SU-DHL-6 (cell line): ENCODE measurements around the gene IL17RD.

Experiments used
- H2AFZ ChIP-seq: fragments of 200-600 bp; sonication (generic); 2 replicates; pipeline ENCODE4 v1.6.1; 2014; ENCODE audit warnings: low read depth, mild to moderate bottlenecking, moderate library complexity, mixed read lengths, antibody characterized with exemption, low read length; ENCODE audit not compliant: severe bottlenecking
- H3F3A ChIP-seq: fragments of 200-600 bp; shearing (Covaris generic); 2 replicates; pipeline ENCODE4 v1.6.0; 2016; ENCODE audit warnings: antibody characterized with exemption, mild to moderate bottlenecking; ENCODE audit not compliant: insufficient read depth
- H3K27ac ChIP-seq: fragments of 200-600 bp; sonication (generic); 2 replicates; pipeline ENCODE4 v1.5.1; 2016; ENCODE audit warnings: low read depth, mild to moderate bottlenecking, low read length, moderate library complexity, mixed read lengths
- H3K27me3 ChIP-seq: fragments of 200-600 bp; sonication (generic), shearing (Covaris generic); 2 replicates; pipeline ENCODE4 v1.6.0; 2014; ENCODE audit warnings: mild to moderate bottlenecking, low read length
- H3K36me3 ChIP-seq: fragments of 200-600 bp; sonication (generic); 2 replicates; pipeline ENCODE4 v1.6.1; 2014; ENCODE audit warnings: mild to moderate bottlenecking, low read length, mixed read lengths
- H3K4me2 ChIP-seq: fragments of 300-600, 200-600 bp; shearing (Covaris generic), sonication (generic); 2 replicates; pipeline ENCODE4 v1.6.0; 2014; ENCODE audit warnings: low read length, low read depth, mild to moderate bottlenecking; ENCODE audit not compliant: poor library complexity, severe bottlenecking
- H3K4me3 ChIP-seq: fragments of 200-600 bp; sonication (generic); 2 replicates; pipeline ENCODE4 v1.5.1; 2014; ENCODE audit warnings: antibody characterized with exemption, low read length, mild to moderate bottlenecking, mixed read lengths; ENCODE audit not compliant: insufficient read depth, poor library complexity, severe bottlenecking
- H3K79me2 ChIP-seq: fragments of 200-600 bp; sonication (generic); 2 replicates; pipeline ENCODE4 v1.6.1; 2014; ENCODE audit warnings: mild to moderate bottlenecking, low read length, moderate library complexity; ENCODE audit not compliant: insufficient read depth
- H3K9ac ChIP-seq: fragments of 200-600 bp; sonication (generic); 2 replicates; pipeline ENCODE4 v1.7.0; 2014; ENCODE audit warnings: mild to moderate bottlenecking, low read length
- H3K9me2 ChIP-seq: fragments of 200-600 bp; sonication (generic); replicated peaks from 2 replicates; pipeline ENCODE4 v1.6.1; 2014; ENCODE audit warnings: low read length; ENCODE audit not compliant: insufficient read depth
- H3K9me3 ChIP-seq: fragments of 200-600 bp; sonication (generic); 2 replicates; pipeline ENCODE4 v1.6.1; 2014; ENCODE audit warnings: low read length, mixed read lengths; ENCODE audit not compliant: insufficient read depth
- H4K20me1 ChIP-seq: fragments of 200-600 bp; sonication (generic); 2 replicates; pipeline ENCODE4 v1.6.1; 2014; ENCODE audit warnings: low read depth, mild to moderate bottlenecking, antibody characterized with exemption, low read length, moderate library complexity, mixed read lengths
- CTCF ChIP-seq: fragments of 200-600 bp; sonication (generic); IDR thresholded peaks from one replicate; pipeline ENCODE4 v1.5.1; 2017; ENCODE audit warnings: antibody characterized with exemption, mild to moderate bottlenecking, low read length, moderate library complexity; ENCODE audit not compliant: insufficient read depth, poor library complexity, severe bottlenecking
- EZH2phosphoT487 ChIP-seq: fragments of 200-600 bp; sonication (generic), shearing (Covaris generic); conservative IDR thresholded peaks from 2 replicates; pipeline ENCODE4 v1.6.1; 2018; ENCODE audit warnings: mild to moderate bottlenecking, antibody characterized with exemption, low read length, moderate library complexity, mixed read lengths

The IL17RD gene

GRCh38 chr3:57160765-57161538, 4.2 kb downstream of the IL17RD start:
- no peak overlapping the region for H3K9ac ChIP-seq
- H2AFZ ChIP-seq = no peak overlapping the region
- H4K20me1 ChIP-seq = no peaks in the 10 kb centered on the region
- H3K4me3 ChIP-seq = no peak overlapping the region
- H3K4me2 ChIP-seq = no peak overlapping the region
- no peaks in the 10 kb centered on the region for H3K79me2 ChIP-seq
- H3K27ac ChIP-seq = no peak overlapping the region
- no peaks in the 10 kb centered on the region for H3K9me3 ChIP-seq
- no peaks in the 10 kb centered on the region for H3F3A ChIP-seq
- H3K9me2 ChIP-seq = no peaks in the 10 kb centered on the region
- no peaks in the 10 kb centered on the region for H3K27me3 ChIP-seq
- no peaks in the 10 kb centered on the region for H3K36me3 ChIP-seq
- TF ChIP-seq CTCF (no peak), EZH2phosphoT487 (no peak)

GRCh38 chr3:57160076-57160764, 4.9 kb downstream of the IL17RD start:
- Histone ChIP-seq H3K9me3 (no peaks in the 10 kb centered on the region), H3K4me3 (no peak overlapping the region), H3K27me3 (no peaks in the 10 kb centered on the region), H3F3A (no peaks in the 10 kb centered on the region), H3K4me2 (no peak overlapping the region), H3K36me3 (no peaks in the 10 kb centered on the region), H3K9ac (no peak overlapping the region), H3K27ac (no peak overlapping the region), H3K79me2 (no peaks in the 10 kb centered on the region), H2AFZ (no peak overlapping the region), H4K20me1 (no peaks in the 10 kb centered on the region), H3K9me2 (no peaks in the 10 kb centered on the region)
- TF ChIP-seq CTCF = no peak
- TF ChIP-seq EZH2phosphoT487 = no peak

- no peak overlapping the region for H2AFZ ChIP-seq
- H3K4me3 ChIP-seq = no peak overlapping the region
- H3K79me2 ChIP-seq = no peaks in the 10 kb centered on the region
- H3K9me2 ChIP-seq = no peaks in the 10 kb centered on the region
- no peaks in the 10 kb centered on the region for H3K27me3 ChIP-seq
- H3K4me2 ChIP-seq = no peak overlapping the region
- no peak overlapping the region for H3K27ac ChIP-seq
- no peaks in the 10 kb centered on the region for H4K20me1 ChIP-seq
- no peaks in the 10 kb centered on the region for H3K36me3 ChIP-seq
- H3K9ac ChIP-seq = no peak overlapping the region
- no peak for TF ChIP-seq CTCF
- no peak for TF ChIP-seq EZH2phosphoT487
- H3F3A ChIP-seq = no peaks in the 10 kb centered on the region
- H3K9me3 ChIP-seq = no peaks in the 10 kb centered on the region
These were observed 6.1 kb downstream of the IL17RD start for GRCh38 chr3:57158813-57159738.
